ENCODE results near the gene ADM5. TPM values are rescaled to one million over a fixed set of nuclear protein-coding genes. Genes with fewer than 3 reads are reported as not detected.

ADM5 gene
- polyA plus RNA-seq, 1 of the 3 experiments (the other 2 are of a cell fraction) = 1.3 TPM

- ChIA-PET POLR2A (no interaction called here), CTCF (interaction anchor here (1.3 kb wide), 1 partner anchor 37 kb away, joined by 4 read pairs; no protein-coding TSS in a partner anchor)
- Histone ChIP-seq H3K27me3 (ENCODE audit: insufficient read depth) (no peaks in the 10 kb centered on the region), H3F3A (replicated peaks; ENCODE audit: insufficient read depth) (no peaks in the 10 kb centered on the region), H4K20me1 (ENCODE audit: insufficient read depth) (no peaks in the 10 kb centered on the region), H3K4me2 (no peak overlapping the region), H2AFZ (ENCODE audit: low read depth) (no peak overlapping the region), H3K36me3 (replicated peaks in 1 of 2; ENCODE audit: control insufficient read depth in 1 of 2, insufficient read depth in 2 of 2, low read length in 1 of 2) (peaks cover 0 to 3% of the 10 kb centered on the region in 2 experiments), H3K9me3 (no peaks in the 10 kb centered on the region), H3K4me3 (ENCODE audit: low read depth in 2 of 2, low read length in 1 of 2) (no peak overlapping the region), H3K9ac (no peak overlapping the region), H3K79me2 (ENCODE audit: insufficient read depth) (no peaks in the 10 kb centered on the region), H3K9me2 (no peaks in the 10 kb centered on the region), H3K4me1 (ENCODE audit: control insufficient read depth in 1 of 2, insufficient read depth in 2 of 2, low read depth in 1 of 2, low read length in 1 of 2) (peaks cover 0 to 8% of the 10 kb centered on the region in 2 experiments; a peak in 1 of 4 replicates), H3K27ac (ENCODE audit: low read depth in 2 of 2, low read length in 1 of 2) (no peak overlapping the region)
- DNase-seq = no peak
- TF ChIP-seq, protein P1, sequence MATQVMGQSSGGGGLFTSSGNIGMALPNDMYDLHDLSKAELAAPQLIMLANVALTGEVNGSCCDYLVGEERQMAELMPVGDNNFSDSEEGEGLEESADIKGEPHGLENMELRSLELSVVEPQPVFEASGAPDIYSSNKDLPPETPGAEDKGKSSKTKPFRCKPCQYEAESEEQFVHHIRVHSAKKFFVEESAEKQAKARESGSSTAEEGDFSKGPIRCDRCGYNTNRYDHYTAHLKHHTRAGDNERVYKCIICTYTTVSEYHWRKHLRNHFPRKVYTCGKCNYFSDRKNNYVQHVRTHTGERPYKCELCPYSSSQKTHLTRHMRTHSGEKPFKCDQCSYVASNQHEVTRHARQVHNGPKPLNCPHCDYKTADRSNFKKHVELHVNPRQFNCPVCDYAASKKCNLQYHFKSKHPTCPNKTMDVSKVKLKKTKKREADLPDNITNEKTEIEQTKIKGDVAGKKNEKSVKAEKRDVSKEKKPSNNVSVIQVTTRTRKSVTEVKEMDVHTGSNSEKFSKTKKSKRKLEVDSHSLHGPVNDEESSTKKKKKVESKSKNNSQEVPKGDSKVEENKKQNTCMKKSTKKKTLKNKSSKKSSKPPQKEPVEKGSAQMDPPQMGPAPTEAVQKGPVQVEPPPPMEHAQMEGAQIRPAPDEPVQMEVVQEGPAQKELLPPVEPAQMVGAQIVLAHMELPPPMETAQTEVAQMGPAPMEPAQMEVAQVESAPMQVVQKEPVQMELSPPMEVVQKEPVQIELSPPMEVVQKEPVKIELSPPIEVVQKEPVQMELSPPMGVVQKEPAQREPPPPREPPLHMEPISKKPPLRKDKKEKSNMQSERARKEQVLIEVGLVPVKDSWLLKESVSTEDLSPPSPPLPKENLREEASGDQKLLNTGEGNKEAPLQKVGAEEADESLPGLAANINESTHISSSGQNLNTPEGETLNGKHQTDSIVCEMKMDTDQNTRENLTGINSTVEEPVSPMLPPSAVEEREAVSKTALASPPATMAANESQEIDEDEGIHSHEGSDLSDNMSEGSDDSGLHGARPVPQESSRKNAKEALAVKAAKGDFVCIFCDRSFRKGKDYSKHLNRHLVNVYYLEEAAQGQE (IDR thresholded peaks at IDR 0.05; ENCODE audit: low read depth, low read length) = no peak
- TF ChIP-seq EZH2phosphoT487 (IDR thresholded peaks at IDR 0.05; ENCODE audit: borderline replicate concordance, low read depth) = no peak
- TF ChIP-seq GATA2 (CRISPR knock-in tag; IDR thresholded peaks at IDR 0.05) = no peak
- TF ChIP-seq, protein P2, sequence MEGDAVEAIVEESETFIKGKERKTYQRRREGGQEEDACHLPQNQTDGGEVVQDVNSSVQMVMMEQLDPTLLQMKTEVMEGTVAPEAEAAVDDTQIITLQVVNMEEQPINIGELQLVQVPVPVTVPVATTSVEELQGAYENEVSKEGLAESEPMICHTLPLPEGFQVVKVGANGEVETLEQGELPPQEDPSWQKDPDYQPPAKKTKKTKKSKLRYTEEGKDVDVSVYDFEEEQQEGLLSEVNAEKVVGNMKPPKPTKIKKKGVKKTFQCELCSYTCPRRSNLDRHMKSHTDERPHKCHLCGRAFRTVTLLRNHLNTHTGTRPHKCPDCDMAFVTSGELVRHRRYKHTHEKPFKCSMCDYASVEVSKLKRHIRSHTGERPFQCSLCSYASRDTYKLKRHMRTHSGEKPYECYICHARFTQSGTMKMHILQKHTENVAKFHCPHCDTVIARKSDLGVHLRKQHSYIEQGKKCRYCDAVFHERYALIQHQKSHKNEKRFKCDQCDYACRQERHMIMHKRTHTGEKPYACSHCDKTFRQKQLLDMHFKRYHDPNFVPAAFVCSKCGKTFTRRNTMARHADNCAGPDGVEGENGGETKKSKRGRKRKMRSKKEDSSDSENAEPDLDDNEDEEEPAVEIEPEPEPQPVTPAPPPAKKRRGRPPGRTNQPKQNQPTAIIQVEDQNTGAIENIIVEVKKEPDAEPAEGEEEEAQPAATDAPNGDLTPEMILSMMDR (IDR thresholded peaks at IDR 0.05) = no peak
- TF ChIP-seq YY1 (IDR thresholded peaks at IDR 0.05; ENCODE audit: low read depth) = no peak
- TF ChIP-seq MEF2A (IDR thresholded peaks at IDR 0.05; ENCODE audit: borderline replicate concordance, low read depth) = no peak
- WGBS (ENCODE audit: low lambda C conversion rate) = 62% methylated on average over 3 of the region's 3 CpGs
These were observed 26.8 kb downstream of the ADM5 start for GRCh38 chr19:49716154-49716553.

- H3F3A ChIP-seq (replicated peaks; ENCODE audit: insufficient read depth) = no peaks in the 10 kb centered on the region
- no peaks in the 10 kb centered on the region for H4K20me1 ChIP-seq (ENCODE audit: insufficient read depth)
- ChIA-PET POLR2A (no interaction called here), CTCF (interaction anchor here (0.6 to 2.2 kb wide), 4 partner anchors 9 to 242 kb away, joined by 3 to 9 read pairs (median 4); partner anchors contain the start of gene FUZ)
- no peak overlapping the region for H3K9ac ChIP-seq
- WGBS (ENCODE audit: low lambda C conversion rate) = 94% methylated on average over 8 of the region's 8 CpGs
- H2AFZ ChIP-seq (ENCODE audit: low read depth) = no peak overlapping the region
- no peak for TF ChIP-seq YY1 (IDR thresholded peaks at IDR 0.05; ENCODE audit: low read depth)
- no peak for TF ChIP-seq RCOR1 (IDR thresholded peaks at IDR 0.05; ENCODE audit: low read length)
- no peak for TF ChIP-seq FOSL2 (IDR thresholded peaks at IDR 0.05; ENCODE audit: borderline replicate concordance, low read depth)
- TF ChIP-seq RXRA (IDR thresholded peaks at IDR 0.05; ENCODE audit: borderline replicate concordance, low read depth) = no peak
- no peak for TF ChIP-seq CHD2 (IDR thresholded peaks at IDR 0.05; ENCODE audit: low read length, partially characterized antibody)
- no peak for DNase-seq
- H3K9me2 ChIP-seq = no peaks in the 10 kb centered on the region
- H3K79me2 ChIP-seq (ENCODE audit: insufficient read depth) = no peaks in the 10 kb centered on the region
- no peak overlapping the region for H3K27ac ChIP-seq (ENCODE audit: low read depth in 2 of 2, low read length in 1 of 2)
- peaks cover 0 to 2% of the 10 kb centered on the region in 2 experiments; a peak in 1 of 4 replicates for H3K4me1 ChIP-seq (ENCODE audit: control insufficient read depth in 1 of 2, insufficient read depth in 2 of 2, low read depth in 1 of 2, low read length in 1 of 2)
- H3K9me3 ChIP-seq = no peaks in the 10 kb centered on the region
- no peak overlapping the region for H3K4me2 ChIP-seq
- no peaks in the 10 kb centered on the region for H3K36me3 ChIP-seq (replicated peaks in 1 of 2; ENCODE audit: control insufficient read depth in 1 of 2, insufficient read depth in 2 of 2, low read length in 1 of 2)
- no peaks in the 10 kb centered on the region for H3K27me3 ChIP-seq (ENCODE audit: insufficient read depth)
- no peak overlapping the region for H3K4me3 ChIP-seq (ENCODE audit: low read depth in 2 of 2, low read length in 1 of 2)
These were observed 29.1 kb downstream of the ADM5 start for GRCh38 chr19:49718511-49718910.
